Measurements from ENCODE around the gene PLEKHA1.

- no peak for TF ChIP-seq CTCF (IDR thresholded peaks at IDR 0.05; ENCODE audit: low read depth, low read length)
- TF ChIP-seq EZH2phosphoT487 (IDR thresholded peaks at IDR 0.05; ENCODE audit: low read depth), result no peak
These were observed at the start of gene PLEKHA1 for GRCh38 chr10:122374237-122374858.
